H1 (cell line): Measurements from ENCODE around the gene STX10. TPM values are rescaled to one million over a fixed set of nuclear protein-coding genes. Genes with fewer than 3 reads are reported as not detected.

ENCODE experiments used
- CTCF ChIA-PET: fragments of 300-600 bp; sonication (Branson Sonifier 250); formaldehyde crosslinking; loops from one replicate; lab custom pipeline; 2021; ENCODE audit not compliant: partially characterized antibody; lab: Charles Lee
- POLR2A ChIA-PET: fragments of 300-600 bp; sonication (Branson Sonifier 250); formaldehyde crosslinking; loops from one replicate; lab custom pipeline; 2021; ENCODE audit warnings: inconsistent platforms; ENCODE audit not compliant: partially characterized antibody; lab: Charles Lee
- DNase-seq, 2 experiments: peaks; one replicate each; pipeline versions ENCODE4 v3.0.0 to v3.0.0-alpha.2; 2010 to 2022; ENCODE audit warnings: low spot score in 2 of 2, low read depth in 1 of 2, mixed read lengths in 1 of 2
- FAIRE-seq: peaks from 2 replicates; lab custom pipeline; 2011; peaks lifted over from hg19 to GRCh38; lab: Jason Lieb, UNC
- H2AFZ ChIP-seq: 2 replicates; pipeline ENCODE4 v1.8.1; 2012; ENCODE audit warnings: low read length, inconsistent platforms
- H2AK5ac ChIP-seq: 2 replicates; pipeline ENCODE4 v1.6.1; 2013; ENCODE audit warnings: low read depth, low read length
- H2BK120ac ChIP-seq: replicated peaks from 2 replicates; pipeline ENCODE3; 2013; ENCODE audit warnings: low read depth, low read length, inconsistent platforms
- H2BK12ac ChIP-seq: 2 replicates; pipeline ENCODE4 v1.6.1; 2013; ENCODE audit warnings: low read depth, low read length
- H2BK15ac ChIP-seq: 2 replicates; pipeline ENCODE4 v1.6.1; 2013; ENCODE audit warnings: low read length
- H2BK20ac ChIP-seq: 2 replicates; pipeline ENCODE4 v1.6.1; 2013; ENCODE audit warnings: low read length
- H2BK5ac ChIP-seq: 2 replicates; pipeline ENCODE4 v1.6.1; 2013; ENCODE audit warnings: low read depth, low read length
- H3K14ac ChIP-seq: 2 replicates; pipeline ENCODE4 v1.6.1; 2013; ENCODE audit warnings: inconsistent platforms; ENCODE audit not compliant: insufficient read length
- H3K18ac ChIP-seq: 2 replicates; pipeline ENCODE4 v1.6.1; 2013; ENCODE audit warnings: low read length; ENCODE audit errors: extremely low read depth
- H3K23ac ChIP-seq: 2 replicates; pipeline ENCODE4 v1.6.1; 2013; ENCODE audit warnings: inconsistent platforms; ENCODE audit not compliant: insufficient read length
- H3K23me2 ChIP-seq: 2 replicates; pipeline ENCODE4 v1.6.1; 2013; ENCODE audit warnings: low read depth, low read length
- H3K27ac ChIP-seq: 2 replicates; pipeline ENCODE4 v1.6.1; 2011; ENCODE audit warnings: low read depth, low read length, inconsistent platforms
- H3K27me3 ChIP-seq, 4 experiments: replicated peaks in 1 of 4; 1 replicate in 1 of 4; 2 replicates in 3 of 4; pipeline versions ENCODE4 v1.6.1 to v1.8.1; 2011 to 2013; ENCODE audit warnings: low read length in 3 of 4, mild to moderate bottlenecking in 3 of 4, inconsistent platforms in 2 of 4, mixed read lengths in 2 of 4, moderate library complexity in 1 of 4; ENCODE audit not compliant: control insufficient read depth in 3 of 4, insufficient read depth in 3 of 4; ENCODE audit errors: extremely low read depth in 1 of 4
- H3K36me3 ChIP-seq, 4 experiments: 2 replicates each; pipeline versions ENCODE4 v1.6.1 to v1.8.1; 2011 to 2013; ENCODE audit warnings: mild to moderate bottlenecking in 4 of 4, low read length in 3 of 4, moderate library complexity in 2 of 4, control low read depth in 1 of 4, inconsistent platforms in 1 of 4; ENCODE audit not compliant: insufficient read depth in 4 of 4, control insufficient read depth in 2 of 4
- H3K4ac ChIP-seq: replicated peaks from 2 replicates; pipeline ENCODE3; 2013; ENCODE audit warnings: low read length, low read depth, mixed read lengths, inconsistent platforms; ENCODE audit not compliant: insufficient read length
- H3K4me1 ChIP-seq, 4 experiments: replicated peaks in 1 of 4; 1 replicate in 1 of 4; 2 replicates in 3 of 4; pipeline versions ENCODE4 v1.6.1 to v1.8.1; 2011 to 2013; ENCODE audit warnings: low read length in 3 of 4, inconsistent platforms in 2 of 4, mixed read lengths in 1 of 4; ENCODE audit not compliant: insufficient read depth in 4 of 4, control insufficient read depth in 3 of 4
- H3K4me2 ChIP-seq, 2 experiments: 2 replicates each; pipeline versions ENCODE4 v1.6.1 to v1.8.1; 2011 to 2013; ENCODE audit warnings: low read depth in 2 of 2, low read length in 2 of 2, control low read depth in 1 of 2, inconsistent platforms in 1 of 2, mild to moderate bottlenecking in 1 of 2; ENCODE audit not compliant: insufficient read depth in 1 of 2
- H3K4me3 ChIP-seq, 4 experiments: fragments of 200-600, 300-600 bp in 1 of 4; sonication (generic), shearing (Covaris generic), sonication (Bioruptor Twin) in 1 of 4; 2 replicates each; pipeline versions ENCODE4 v1.5.1 to v1.8.1; 2011 to 2016; ENCODE audit warnings: low read length in 4 of 4, low read depth in 3 of 4, control low read depth in 2 of 4, inconsistent platforms in 2 of 4, mild to moderate bottlenecking in 2 of 4, mixed read lengths in 1 of 4, moderate library complexity in 1 of 4; ENCODE audit not compliant: insufficient read depth in 2 of 4; ENCODE audit errors: extremely low read depth in 1 of 4
- H3K56ac ChIP-seq: replicated peaks from 2 replicates; pipeline ENCODE3; 2013; ENCODE audit warnings: low read depth, mild to moderate bottlenecking, mixed read lengths, low read length, inconsistent platforms; ENCODE audit not compliant: insufficient read length
- H3K79me1 ChIP-seq: 2 replicates; pipeline ENCODE4 v1.6.1; 2013; ENCODE audit warnings: low read depth, low read length, control low read depth
- H3K79me2 ChIP-seq, 2 experiments: 2 replicates each; pipeline versions ENCODE4 v1.6.1 to v1.8.1; 2012 to 2013; ENCODE audit warnings: low read length in 2 of 2, mild to moderate bottlenecking in 2 of 2, inconsistent platforms in 1 of 2; ENCODE audit not compliant: insufficient read depth in 2 of 2, control insufficient read depth in 1 of 2
- H3K9ac ChIP-seq, 4 experiments: replicated peaks in 1 of 4; 1 replicate in 1 of 4; 2 replicates in 3 of 4; pipeline versions ENCODE4 v1.6.1 to v1.8.1; 2011 to 2013; ENCODE audit warnings: low read depth in 3 of 4, low read length in 3 of 4, control low read depth in 2 of 4, mild to moderate bottlenecking in 2 of 4, moderate library complexity in 2 of 4, inconsistent platforms in 1 of 4; ENCODE audit errors: extremely low read depth in 1 of 4
- H3K9me3 ChIP-seq, 2 experiments: 2 replicates each; pipeline versions ENCODE4 v1.6.1 to v1.8.1; 2012 to 2013; ENCODE audit warnings: mild to moderate bottlenecking in 2 of 2, moderate library complexity in 2 of 2, control low read depth in 1 of 2, inconsistent platforms in 1 of 2, low read depth in 1 of 2, low read length in 1 of 2, mixed read lengths in 1 of 2; ENCODE audit not compliant: insufficient read depth in 2 of 2
- H4K20me1 ChIP-seq, 2 experiments: replicated peaks in 1 of 2; 2 replicates each; pipeline versions ENCODE3 to v1.8.1; 2011 to 2013; ENCODE audit warnings: inconsistent platforms in 2 of 2, low read length in 2 of 2, mild to moderate bottlenecking in 1 of 2; ENCODE audit not compliant: insufficient read depth in 2 of 2, control insufficient read depth in 1 of 2
- H4K5ac ChIP-seq: 2 replicates; pipeline ENCODE4 v1.6.1; 2013; ENCODE audit warnings: low read length, low read depth, mixed read lengths, inconsistent platforms; ENCODE audit not compliant: insufficient read length
- H4K8ac ChIP-seq: 2 replicates; pipeline ENCODE4 v1.8.0; 2013; ENCODE audit warnings: mild to moderate bottlenecking, moderate library complexity, low read length, inconsistent platforms; ENCODE audit not compliant: insufficient read depth; ENCODE audit errors: extremely low read depth
- H4K91ac ChIP-seq: replicated peaks from 2 replicates; pipeline ENCODE3; 2013; ENCODE audit warnings: low read length, mixed read lengths, inconsistent platforms; ENCODE audit not compliant: insufficient read length
- ASH2L ChIP-seq: fragments of 200-600, 300-600 bp; sonication (generic); IDR thresholded peaks from one replicate; pipeline ENCODE4 v1.7.1; 2017; ENCODE audit warnings: low read length
- CBX8 ChIP-seq: fragments of 300-800, 300-1000 bp; sonication (generic); IDR thresholded peaks from 2 replicates; pipeline ENCODE4 v1.7.1; 2016; ENCODE audit warnings: low read depth, low read length, borderline replicate concordance
- EZH2 ChIP-seq: fragments of 200-600 bp; sonication (generic); IDR thresholded peaks from 2 replicates; pipeline ENCODE4 v1.7.1; 2012; ENCODE audit warnings: low read depth, mild to moderate bottlenecking, moderate library complexity, low read length, inconsistent platforms; ENCODE audit not compliant: severe bottlenecking
- GTF2F1 ChIP-seq: IDR thresholded peaks from 2 replicates; pipeline ENCODE4 v1.6.1; 2012; ENCODE audit warnings: low read depth, low read length, improper control_type of control experiment, borderline replicate concordance
- JUN ChIP-seq: IDR thresholded peaks from 2 replicates; pipeline ENCODE4 v1.6.1; 2011; ENCODE audit warnings: low read depth, mild to moderate bottlenecking, improper control_type of control experiment, low read length
- POLR2AphosphoS5 ChIP-seq: IDR thresholded peaks from 2 replicates; pipeline ENCODE4 v1.6.1; 2011; ENCODE audit warnings: low read depth, low read length
- RFX5 ChIP-seq: IDR thresholded peaks from 2 replicates; pipeline ENCODE4 v1.6.1; 2011; ENCODE audit warnings: low read depth, low read length, improper control_type of control experiment, borderline replicate concordance
- RNF2 ChIP-seq: fragments of 200-900, 300-1000 bp; sonication (generic); IDR thresholded peaks from 2 replicates; pipeline ENCODE4 v1.7.1; 2016; ENCODE audit warnings: borderline replicate concordance, low read depth, mild to moderate bottlenecking, antibody characterized with exemption, low read length; ENCODE audit not compliant: poor library complexity, severe bottlenecking; ENCODE audit errors: missing control alignments
- SP2 ChIP-seq: IDR thresholded peaks from 2 replicates; pipeline ENCODE4 v1.6.1; 2012; ENCODE audit warnings: mild to moderate bottlenecking, low read length, inconsistent platforms
- SP4 ChIP-seq: IDR thresholded peaks from 2 replicates; pipeline ENCODE4 v1.6.1; 2012; ENCODE audit warnings: low read length, inconsistent platforms
- TAF1 ChIP-seq: IDR thresholded peaks from 2 replicates; pipeline ENCODE4 v1.6.1; 2011; ENCODE audit warnings: mild to moderate bottlenecking, low read depth, low read length
- WGBS, 2 experiments: shearing (Covaris generic) in 1 of 2; methylation state at CpG; one replicate each; pipeline versions ENCODE4 v1.1.6 to v1.1.7; 2013 to 2015; ENCODE audit warnings: low lambda C conversion rate in 2 of 2, mixed read lengths in 2 of 2, inconsistent platforms in 1 of 2, low coverage in 1 of 2, missing lambda C conversion rate in 1 of 2; ENCODE audit not compliant: insufficient replicate concordance in 2 of 2, insufficient coverage in 1 of 2, insufficient read length in 1 of 2; ENCODE audit errors: extremely low coverage in 1 of 2, missing lambda C conversion rate in 1 of 2; 5-methylcytosine and 5-hydroxymethylcytosine counted together
- polyA plus RNA-seq, 7 experiments: library from polyadenylated mRNA; depleted of rRNA in 3 of 7; stranded (reverse) in 5 of 7; unstranded in 2 of 7; fragments of >200 nt in 5 of 7; fragments of 200-250 nt in 2 of 7; gene quantifications; 1 replicate in 5 of 7; 2 replicates in 1 of 7; 4 replicates in 1 of 7; pipeline versions ENCODE4 v1.2.1 to v1.2.3, GENCODE V29; 2011 to 2013; ENCODE audit warnings: missing spikeins in 2 of 7, mixed read lengths in 2 of 7
- total RNA-seq: library from RNA; stranded (reverse); fragmentation: NEBNext Ultra II Directional; extraction: Animal tissue kit (Norgen Biotek cat#: 25700); gene quantifications from 2 replicates; pipeline ENCODE4 v1.2.1, GENCODE V29; 2021
- TF ChIP-seq, protein P1 (sequence below): IDR thresholded peaks from 2 replicates; pipeline ENCODE4 v1.6.1; 2012; ENCODE audit warnings: inconsistent platforms

Gene STX10
- total and polyA plus RNA-seq, 2 of the 8 experiments (the other 6 are each of a cell fraction or from before 2014, with no cell fraction given), result 53.0 to 80.1 TPM

DNA sequence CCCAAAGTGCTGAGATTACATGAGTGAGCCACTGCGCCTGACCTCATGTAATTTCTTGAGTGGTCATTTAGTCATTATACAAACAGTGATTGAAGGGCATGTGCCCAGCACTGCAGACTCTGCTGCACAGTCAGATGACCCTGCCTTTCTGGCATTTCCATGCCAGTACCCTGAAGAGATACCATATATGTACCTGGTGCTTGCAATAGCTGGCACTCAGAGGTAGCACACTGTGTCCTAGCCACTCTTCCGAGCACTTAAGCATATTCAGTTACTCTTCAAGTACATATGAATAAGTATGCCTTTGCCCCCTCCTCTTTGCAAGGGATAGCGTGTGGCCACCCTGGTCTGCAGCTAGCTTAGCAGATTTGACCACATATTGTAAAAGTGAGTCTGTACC is 15.5 kb downstream of the STX10 start:
- no peak overlapping the region for H4K5ac ChIP-seq
- TF ChIP-seq GTF2F1 (no peak), JUN (no peak), EZH2 (no peak), SP4 (no peak), TAF1 (no peak), CBX8 (no peak), RFX5 (no peak), POLR2AphosphoS5 (no peak), ASH2L (no peak), RNF2 (no peak), SP2 (no peak)
- TF ChIP-seq, protein P1, sequence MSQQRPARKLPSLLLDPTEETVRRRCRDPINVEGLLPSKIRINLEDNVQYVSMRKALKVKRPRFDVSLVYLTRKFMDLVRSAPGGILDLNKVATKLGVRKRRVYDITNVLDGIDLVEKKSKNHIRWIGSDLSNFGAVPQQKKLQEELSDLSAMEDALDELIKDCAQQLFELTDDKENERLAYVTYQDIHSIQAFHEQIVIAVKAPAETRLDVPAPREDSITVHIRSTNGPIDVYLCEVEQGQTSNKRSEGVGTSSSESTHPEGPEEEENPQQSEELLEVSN, result no peak
- TF ChIP-seq, all 59 proteins: peak for 0
- no peaks in the 10 kb centered on the region; the same call in 1 of the 2 replicates for H3K23me2 ChIP-seq
- no peak overlapping the region for H3K14ac ChIP-seq
- POLR2A ChIA-PET, result interaction anchor here (0.9 to 14.8 kb wide), 6 partner anchors 11 to 39 kb away, joined by 3 to 228 read pairs (median 6); partner anchors contain the start of genes IER2, NACC1, STX10 and TRMT1
- no peak overlapping the region for H2BK5ac ChIP-seq
- H3K4me3 ChIP-seq, result no peak overlapping the region
- no peak overlapping the region for H3K4ac ChIP-seq
- no peak overlapping the region for H2BK20ac ChIP-seq
- no peak overlapping the region for H2AK5ac ChIP-seq
- no peak overlapping the region for H4K8ac ChIP-seq
- H4K91ac ChIP-seq, result no peak overlapping the region
- H3K56ac ChIP-seq, result no peak overlapping the region
- DNase-seq, result no peak
- H2BK120ac ChIP-seq, result no peak overlapping the region
- peaks cover 7 to 52% of the 10 kb centered on the region in 2 experiments; a peak in 3 of 4 replicates for H3K79me2 ChIP-seq
- H3K9ac ChIP-seq, result no peak overlapping the region; a peak in 1 of 7 replicates
- no peak overlapping the region for H3K23ac ChIP-seq
- peaks cover 7 to 58% (median 36%) of the 10 kb centered on the region in 4 experiments for H3K36me3 ChIP-seq
- no peak overlapping the region for H2AFZ ChIP-seq
- CTCF ChIA-PET, result interaction anchor here (1.0 to 1.1 kb wide), 2 partner anchors 15 to 33 kb away, joined by 3 read pairs; partner anchors contain the start of genes IER2 and STX10
- no peak for FAIRE-seq
- H3K18ac ChIP-seq, result no peak overlapping the region
- H3K9me3 ChIP-seq, result no peaks in the 10 kb centered on the region
- no peaks in the 10 kb centered on the region for H3K27me3 ChIP-seq
- WGBS, 2 experiments, result 91% methylated on average over 3 of the region's 3 CpGs; no CpG with 5 or more reads in 1 of the 2 experiments
- no peak overlapping the region for H2BK15ac ChIP-seq
- no peak overlapping the region for H3K27ac ChIP-seq
- peaks cover 30% of the 10 kb centered on the region for H3K79me1 ChIP-seq
- H2BK12ac ChIP-seq, result no peak overlapping the region
- peaks cover 0 to 8% (median 2%) of the 10 kb centered on the region in 4 experiments; a peak in 3 of 7 replicates for H3K4me1 ChIP-seq
- H4K20me1 ChIP-seq, result peaks cover 37 to 52% of the 10 kb centered on the region in 2 experiments
- no peak overlapping the region for H3K4me2 ChIP-seq
